Activated B cell treated with CpG ODN at 0.5 μM for 24 hours (primary cell): Measurements from ENCODE around the gene RASAL2. TPM values are rescaled to one million over a fixed set of nuclear protein-coding genes. Genes with fewer than 3 reads are reported as not detected.

ENCODE experiments used
- ATAC-seq: fragments of 200-7000 bp; cut with Tn5 transposase; one replicate; pipeline ENCODE4 v1.10.0; 2021; ENCODE audit warnings: low read depth, mild to moderate bottlenecking, moderate library complexity
- CTCF ChIA-PET: fragments of 350-600 bp; sonication (Branson Sonifier 250); formaldehyde crosslinking; loops from one replicate; lab custom pipeline; 2021; ENCODE audit warnings: antibody characterized with exemption; lab: Charles Lee
- POLR2A ChIA-PET: fragments of 350-600 bp; sonication (Branson Sonifier 250); formaldehyde crosslinking; loops from one replicate; lab custom pipeline; 2021; ENCODE audit warnings: antibody characterized with exemption; lab: Charles Lee
- DNase-seq: peaks from one replicate; pipeline ENCODE4 v3.0.0; 2022
- H3K27ac Mint-ChIP-seq: one replicate; pipeline ENCODE4 v1.8.0; 2020; ENCODE audit warnings: mixed read lengths
- H3K27me3 Mint-ChIP-seq: one replicate; pipeline ENCODE4 v1.8.0; 2021; ENCODE audit warnings: mixed read lengths
- H3K36me3 Mint-ChIP-seq: one replicate; pipeline ENCODE4 v1.8.0; 2021; ENCODE audit warnings: low read depth, mixed read lengths
- H3K4me1 Mint-ChIP-seq: one replicate; pipeline ENCODE4 v1.8.0; 2021; ENCODE audit warnings: mixed read lengths
- H3K4me3 Mint-ChIP-seq: one replicate; pipeline ENCODE4 v1.8.0; 2020; ENCODE audit warnings: mild to moderate bottlenecking, mixed read lengths
- H3K9me3 Mint-ChIP-seq: one replicate; pipeline ENCODE4 v1.8.0; 2020; ENCODE audit warnings: mixed read lengths
- CTCF ChIP-seq: fragments of 200-600 bp; IDR thresholded peaks from one replicate; pipeline ENCODE4 v1.8.0; 2022; ENCODE audit warnings: antibody characterized with exemption, mild to moderate bottlenecking
- intact Hi-C: fragments of 100-400 bp; cut with micrococcal nuclease; formaldehyde crosslinking; loops from one replicate; pipeline ENCODE4 v1.15.1; 2024
- total RNA-seq: library from RNA; stranded (reverse); gene quantifications from 2 replicates; pipeline ENCODE4 v1.2.3, GENCODE V29; 2022

The RASAL2 gene
- total RNA-seq, 1 donor from 2014 or later = 0.16 TPM

GRCh38 chr1:178284058-178284457, 190.2 kb downstream of the RASAL2 start:
- Mint-ChIP-seq H3K27ac (no peak overlapping the region), H3K4me1 (no peaks in the 10 kb centered on the region), H3K36me3 (no peaks in the 10 kb centered on the region), H3K4me3 (no peak overlapping the region), H3K27me3 (peaks cover 5% of the 10 kb centered on the region), H3K9me3 (no peaks in the 10 kb centered on the region)
- DNase-seq (no peak), ATAC-seq (no peak)
- intact Hi-C loops = no loop called here
- ChIA-PET POLR2A (no interaction called here), CTCF (no interaction called here)
- no peak for TF ChIP-seq CTCF

GRCh38 chr1:178291166-178291565, 197.3 kb downstream of the RASAL2 start:
- intact Hi-C loops = no loop called here

GRCh38 chr1:178294654-178295053, 200.8 kb downstream of the RASAL2 start:
- CTCF ChIA-PET = no interaction called here
- Mint-ChIP-seq H3K9me3 (no peaks in the 10 kb centered on the region), H3K27me3 (peaks cover 5% of the 10 kb centered on the region), H3K36me3 (no peaks in the 10 kb centered on the region), H3K4me3 (no peak overlapping the region), H3K27ac (no peak overlapping the region), H3K4me1 (no peaks in the 10 kb centered on the region)
- no peak for ATAC-seq
- intact Hi-C loops = no loop called here
- TF ChIP-seq CTCF = no peak
- DNase-seq = no peak
- POLR2A ChIA-PET = no interaction called here

More at GRCh38 chr1:178291166-178291565, 197.3 kb downstream of the RASAL2 start:
- H3K27me3 Mint-ChIP-seq = peaks cover 8% of the 10 kb centered on the region
- H3K27ac Mint-ChIP-seq = no peak overlapping the region
- POLR2A ChIA-PET = no interaction called here
- no peak for TF ChIP-seq CTCF
- CTCF ChIA-PET = no interaction called here
- no peak overlapping the region for H3K4me3 Mint-ChIP-seq
- H3K9me3 Mint-ChIP-seq = no peaks in the 10 kb centered on the region
- H3K36me3 Mint-ChIP-seq = no peaks in the 10 kb centered on the region
- ATAC-seq = no peak
- no peak for DNase-seq
- H3K4me1 Mint-ChIP-seq = no peaks in the 10 kb centered on the region

GRCh38 chr1:178300352-178300699, 206.4 kb downstream of the RASAL2 start:
- no peak overlapping the region for H3K4me3 Mint-ChIP-seq
- DNase-seq = no peak
- intact Hi-C loops = loop anchor here (2.0 kb wide), 1 partner anchor 200 kb away; no protein-coding TSS in a partner anchor
- no peaks in the 10 kb centered on the region for H3K4me1 Mint-ChIP-seq
- ChIA-PET CTCF (interaction anchor here (0.5 to 3.4 kb wide), 18 partner anchors 8 to 1509 kb away, joined by 3 to 20 read pairs (median 4); no protein-coding TSS in a partner anchor), POLR2A (no interaction called here)
- no peak overlapping the region for H3K27ac Mint-ChIP-seq
- ATAC-seq = no peak
- no peaks in the 10 kb centered on the region for H3K36me3 Mint-ChIP-seq
- H3K27me3 Mint-ChIP-seq = peaks cover 6% of the 10 kb centered on the region
- no peaks in the 10 kb centered on the region for H3K9me3 Mint-ChIP-seq
- TF ChIP-seq CTCF = no peak

- DNase-seq = no peak
- Mint-ChIP-seq H3K27ac (no peak overlapping the region), H3K27me3 (peaks cover 11% of the 10 kb centered on the region), H3K4me3 (no peak overlapping the region), H3K4me1 (no peaks in the 10 kb centered on the region), H3K9me3 (peaks cover 3% of the 10 kb centered on the region), H3K36me3 (no peaks in the 10 kb centered on the region)
- ChIA-PET CTCF (interaction anchor here (1.1 to 3.4 kb wide), 5 partner anchors 10 to 1508 kb away, joined by 3 to 20 read pairs (median 9); no protein-coding TSS in a partner anchor), POLR2A (no interaction called here)
- intact Hi-C loops = loop anchor here (2.0 kb wide), 1 partner anchor 200 kb away; no protein-coding TSS in a partner anchor
- no peak for ATAC-seq
- TF ChIP-seq CTCF = no peak
Observed at GRCh38 chr1:178301141-178301540, 207.2 kb downstream of the RASAL2 start.
